Vagina (tissue), 2 donors: ENCODE results near the gene CCDC81. TPM values are rescaled to one million over a fixed set of nuclear protein-coding genes. Genes with fewer than 3 reads are reported as not detected.
A peak's percentile ranks its signal among the peaks of the same experiment; 100 is the strongest.

Experiments
- DNase-seq, 2 donors: peaks; one replicate each; pipeline ENCODE4 v3.0.0-alpha.2; 2017; ENCODE audit errors: extremely low spot score in 2 of 2
- H3K27ac ChIP-seq: fragments of 200-600 bp; sonication (generic); one replicate; pipeline ENCODE4 v1.5.1; 2019
- H3K27me3 ChIP-seq: fragments of 200-600 bp; sonication (generic); one replicate; pipeline ENCODE4 v1.5.1; 2019
- H3K36me3 ChIP-seq, 2 donors: fragments of 200-600 bp; sonication (generic); one replicate each; pipeline ENCODE4 v1.5.1; 2017 to 2019
- H3K4me1 ChIP-seq: fragments of 200-600 bp; sonication (generic); one replicate; pipeline ENCODE4 v1.5.1; 2019
- H3K4me3 ChIP-seq, 2 donors: fragments of 200-600 bp; sonication (generic); 1 replicate in 1 of 2; 2 replicates in 1 of 2; pipeline ENCODE4 v1.5.1; 2016 to 2019
- H3K9me3 ChIP-seq: fragments of 200-600 bp; sonication (generic); one replicate; pipeline ENCODE4 v1.5.1; 2019
- POLR2A ChIP-seq, 2 donors: fragments of 450-650 bp; IDR thresholded peaks; one replicate each; pipeline ENCODE4 v1.6.1; 2017; ENCODE audit warnings: antibody characterized with exemption in 2 of 2, mild to moderate bottlenecking in 2 of 2, moderate library complexity in 2 of 2
- POLR2AphosphoS5 ChIP-seq, 2 donors: sonication (generic); formaldehyde crosslinking; IDR thresholded peaks; one replicate each; pipeline ENCODE4 v1.9.0; 2017; ENCODE audit warnings: antibody characterized with exemption in 2 of 2, mild to moderate bottlenecking in 2 of 2, low read depth in 1 of 2; ENCODE audit not compliant: insufficient read depth in 1 of 2
- intact Hi-C: fragments of 100-400 bp; cut with DNase I; formaldehyde crosslinking; loops from one replicate; pipeline ENCODE4 v1.15.1; 2023
- total RNA-seq: library from RNA; depleted of rRNA; stranded (reverse); fragments of >200 nt; gene quantifications from one replicate; pipeline ENCODE4 v1.2.3, GENCODE V29; 2016
- TF ChIP-seq, protein P1 (sequence below), 3 experiments: fragments of 450-650 bp in 2 of 3; fragments of 200-600 bp in 1 of 3; sonication (generic) in 1 of 3; IDR thresholded peaks; one replicate each; pipeline ENCODE4 v1.5.1; 2017 to 2019; ENCODE audit warnings: antibody characterized with exemption in 3 of 3, mild to moderate bottlenecking in 2 of 3, moderate library complexity in 2 of 3

CCDC81 gene
- total RNA-seq, 1 donor from 2014 or later: not detected

DNA sequence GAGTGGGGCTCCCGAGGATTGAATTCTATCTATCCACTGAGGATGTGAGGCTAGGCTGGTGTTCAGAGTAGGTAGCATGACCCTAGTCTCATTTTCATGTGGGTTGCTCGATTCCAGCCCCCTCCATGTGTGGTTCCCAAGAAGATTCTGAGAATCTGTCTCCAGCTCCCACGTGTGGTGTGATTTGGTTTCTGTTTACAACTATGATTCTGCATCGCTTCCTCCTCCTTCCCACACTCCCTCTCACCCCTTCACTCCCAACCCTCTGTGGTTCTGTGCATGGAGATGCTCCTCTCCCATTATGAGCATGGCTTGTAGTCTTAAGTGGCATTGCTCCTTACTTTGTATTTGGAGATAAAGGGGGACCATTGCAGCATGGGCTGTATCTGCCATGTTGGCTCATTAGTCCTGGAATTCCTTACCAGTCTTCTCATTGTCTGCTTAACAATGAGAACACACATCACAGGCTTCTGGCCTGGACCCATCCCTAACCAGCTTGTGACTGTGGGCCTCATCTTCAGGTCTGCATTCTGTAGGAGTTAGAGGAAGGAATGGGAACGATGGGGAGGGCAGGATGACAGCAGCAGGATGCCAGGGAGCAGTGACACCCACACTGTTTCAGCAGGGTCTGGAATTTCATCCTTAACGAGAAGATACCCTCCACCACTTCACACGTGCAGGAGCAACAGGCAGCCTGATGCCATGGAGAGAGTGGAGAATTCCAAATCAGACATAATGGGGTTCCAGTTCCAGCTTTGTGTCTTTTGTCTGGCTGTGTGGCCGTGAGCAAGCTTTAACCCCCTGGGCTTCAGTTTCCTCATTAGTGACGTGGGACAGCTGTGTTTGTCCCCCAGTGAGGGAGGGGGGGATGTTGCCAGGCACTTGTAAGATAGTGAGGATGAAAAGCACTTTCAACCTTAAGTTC, 86.0 kb downstream of the CCDC81 start:
- intact Hi-C loops: no loop called here
- Histone ChIP-seq H3K4me3 (no peak overlapping the region), H3K27ac (peak overlapping the region; percentile 75), H3K9me3 (no peaks in the 10 kb centered on the region), H3K4me1 (peaks cover 44% of the 10 kb centered on the region), H3K27me3 (no peaks in the 10 kb centered on the region), H3K36me3 (peaks cover 0 to 5% of the 10 kb centered on the region in 2 donors)
- TF ChIP-seq POLR2AphosphoS5 (IDR thresholded peaks at IDR 0.05; ENCODE audit: insufficient read depth in 1 of 2, low read depth in 1 of 2): no peak
- TF ChIP-seq, protein P1, sequence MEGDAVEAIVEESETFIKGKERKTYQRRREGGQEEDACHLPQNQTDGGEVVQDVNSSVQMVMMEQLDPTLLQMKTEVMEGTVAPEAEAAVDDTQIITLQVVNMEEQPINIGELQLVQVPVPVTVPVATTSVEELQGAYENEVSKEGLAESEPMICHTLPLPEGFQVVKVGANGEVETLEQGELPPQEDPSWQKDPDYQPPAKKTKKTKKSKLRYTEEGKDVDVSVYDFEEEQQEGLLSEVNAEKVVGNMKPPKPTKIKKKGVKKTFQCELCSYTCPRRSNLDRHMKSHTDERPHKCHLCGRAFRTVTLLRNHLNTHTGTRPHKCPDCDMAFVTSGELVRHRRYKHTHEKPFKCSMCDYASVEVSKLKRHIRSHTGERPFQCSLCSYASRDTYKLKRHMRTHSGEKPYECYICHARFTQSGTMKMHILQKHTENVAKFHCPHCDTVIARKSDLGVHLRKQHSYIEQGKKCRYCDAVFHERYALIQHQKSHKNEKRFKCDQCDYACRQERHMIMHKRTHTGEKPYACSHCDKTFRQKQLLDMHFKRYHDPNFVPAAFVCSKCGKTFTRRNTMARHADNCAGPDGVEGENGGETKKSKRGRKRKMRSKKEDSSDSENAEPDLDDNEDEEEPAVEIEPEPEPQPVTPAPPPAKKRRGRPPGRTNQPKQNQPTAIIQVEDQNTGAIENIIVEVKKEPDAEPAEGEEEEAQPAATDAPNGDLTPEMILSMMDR (IDR thresholded peaks at IDR 0.05): no peak
- DNase-seq: no peak

DNA sequence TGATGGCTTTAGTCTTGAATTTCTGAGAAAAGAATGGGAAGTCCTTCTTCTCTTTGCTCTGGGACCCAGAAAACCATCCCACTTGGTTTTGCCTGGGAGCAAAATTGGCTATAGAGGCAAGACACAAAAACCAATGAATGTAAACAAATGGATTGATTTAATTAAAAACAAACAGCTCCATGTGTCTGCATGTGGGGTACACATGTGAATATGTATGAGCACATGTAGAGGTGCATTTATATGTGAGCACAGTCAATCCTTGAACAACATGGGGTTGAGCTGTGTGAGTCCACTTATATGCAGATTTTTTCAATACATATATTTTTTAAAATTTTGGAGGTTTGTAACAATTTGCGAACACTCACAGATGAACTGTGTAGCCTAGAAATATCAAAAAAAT, 87.2 kb downstream of the CCDC81 start:
- intact Hi-C loops: no loop called here
- no peak for DNase-seq
- Histone ChIP-seq H3K4me1 (peaks cover 44% of the 10 kb centered on the region), H3K36me3 (peaks cover 0 to 5% of the 10 kb centered on the region in 2 donors), H3K4me3 (no peak overlapping the region), H3K27me3 (no peaks in the 10 kb centered on the region), H3K27ac (no peak overlapping the region), H3K9me3 (no peaks in the 10 kb centered on the region)
- TF ChIP-seq, protein P1 (IDR thresholded peaks at IDR 0.05): no peak
- TF ChIP-seq POLR2A (IDR thresholded peaks at IDR 0.05): no peak

GRCh38 chr11:86463120-86463519, 88.4 kb downstream of the CCDC81 start:
- DNase-seq: no peak
- H3K36me3 ChIP-seq: peaks cover 0 to 5% of the 10 kb centered on the region in 2 donors
- no peaks in the 10 kb centered on the region for H3K9me3 ChIP-seq
- no peak overlapping the region for H3K27ac ChIP-seq
- peaks cover 33% of the 10 kb centered on the region for H3K4me1 ChIP-seq
- intact Hi-C loops: no loop called here
- no peak overlapping the region for H3K4me3 ChIP-seq
- no peak for TF ChIP-seq POLR2AphosphoS5 (IDR thresholded peaks at IDR 0.05; ENCODE audit: insufficient read depth in 1 of 2, low read depth in 1 of 2)
- TF ChIP-seq, protein P1 (IDR thresholded peaks at IDR 0.05): no peak
- TF ChIP-seq POLR2A (IDR thresholded peaks at IDR 0.05): no peak
- H3K27me3 ChIP-seq: no peaks in the 10 kb centered on the region

- Histone ChIP-seq H3K27ac (no peak overlapping the region), H3K27me3 (no peaks in the 10 kb centered on the region), H3K4me3 (no peak overlapping the region), H3K36me3 (peaks cover 0 to 5% of the 10 kb centered on the region in 2 donors), H3K4me1 (peaks cover 25% of the 10 kb centered on the region), H3K9me3 (no peaks in the 10 kb centered on the region)
- intact Hi-C loops: no loop called here
- TF ChIP-seq POLR2AphosphoS5 (IDR thresholded peaks at IDR 0.05; ENCODE audit: insufficient read depth in 1 of 2, low read depth in 1 of 2) (no peak), POLR2A (IDR thresholded peaks at IDR 0.05) (no peak)
- TF ChIP-seq, protein P1 (IDR thresholded peaks at IDR 0.05): no peak
- no peak for DNase-seq
Observed at GRCh38 chr11:86463955-86464354, 89.3 kb downstream of the CCDC81 start.
